ENCODE measurements around the gene ABCB10.
"Not testable (repeated sequence)": the region's sequence is repeated elsewhere in the genome, so short reads cannot be mapped to it uniquely, and the experiment has no call there.

ABCB10 gene

DNA sequence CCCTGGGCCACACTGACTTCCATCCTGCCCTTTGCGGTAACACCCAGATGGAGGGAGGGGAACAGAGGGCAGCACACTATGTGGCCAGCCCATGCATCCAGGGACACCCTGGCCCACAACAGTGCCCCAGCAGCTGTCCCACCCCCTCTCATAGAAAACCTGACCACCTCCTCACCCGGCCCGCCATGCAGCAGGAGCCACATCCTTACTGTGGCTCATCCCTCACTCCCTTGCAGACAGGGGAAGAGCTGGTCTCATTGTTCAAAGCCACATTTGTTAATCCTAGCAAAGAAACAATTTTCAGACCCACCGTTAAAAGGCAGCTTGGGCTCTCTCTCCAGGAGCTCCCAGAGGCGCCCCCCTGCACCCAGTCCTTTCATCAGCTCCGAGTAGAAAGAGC lies 27.2 kb downstream of the ABCB10 start:
- no peak for FAIRE-seq

DNA sequence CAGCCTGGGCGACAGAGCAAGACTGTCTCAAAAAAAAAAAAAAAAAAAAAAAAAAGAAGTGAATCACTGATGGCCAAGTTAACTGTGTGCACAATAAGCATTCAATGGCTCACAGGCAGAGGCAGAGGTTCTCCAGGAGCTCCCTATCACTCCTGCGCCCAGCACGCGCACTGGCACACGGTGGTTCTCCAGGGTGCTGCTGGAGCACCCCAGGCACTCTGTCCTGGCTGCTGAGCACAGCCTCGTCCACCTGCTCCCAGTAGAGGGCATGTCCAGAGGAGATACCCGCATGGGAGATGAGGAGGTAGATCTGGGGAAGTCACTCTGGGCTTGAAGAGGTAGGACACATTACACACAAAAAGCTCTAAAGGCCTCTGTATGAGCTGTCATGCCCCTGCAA lies 28.9 kb downstream of the ABCB10 start:
- no peak for FAIRE-seq

DNA sequence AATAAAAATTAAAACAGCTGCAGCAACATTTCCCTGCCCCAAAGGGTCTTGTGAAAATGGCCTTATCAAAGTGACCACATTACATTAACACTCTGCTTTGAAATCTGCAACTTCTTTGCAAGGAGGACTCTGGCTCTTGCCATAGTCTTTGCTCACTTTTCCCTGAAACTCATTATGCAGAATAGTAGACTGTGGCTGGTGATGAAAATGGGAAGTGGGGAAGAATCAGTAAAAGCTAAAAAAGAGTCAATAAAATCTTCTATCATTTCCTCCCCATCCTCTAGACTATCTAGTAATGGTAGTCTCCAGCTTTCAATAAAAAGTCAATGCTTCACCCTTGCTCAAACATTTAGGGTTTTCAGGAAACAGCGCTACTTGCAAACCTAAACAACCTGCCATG lies 31.8 kb downstream of the ABCB10 start:
- FAIRE-seq: no peak

DNA sequence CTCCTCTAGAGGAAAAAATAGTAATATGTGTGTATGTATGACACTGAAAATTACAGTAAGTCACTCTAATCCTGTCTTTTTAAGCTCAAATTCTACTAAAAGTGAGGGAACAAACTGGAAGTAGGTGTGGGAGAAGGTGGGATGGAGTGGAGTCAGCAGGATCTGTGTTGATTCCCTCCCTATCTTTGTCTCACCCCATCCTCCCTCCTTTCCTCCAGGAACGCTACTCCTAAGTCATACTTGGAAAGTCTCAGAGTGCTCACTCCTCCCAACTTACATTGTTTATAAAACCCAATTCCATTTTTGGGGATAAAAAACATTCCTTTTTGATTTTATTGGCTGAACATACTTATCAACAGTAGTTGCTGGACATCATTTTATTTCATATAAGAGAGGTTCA lies 35.5 kb downstream of the ABCB10 start:
- no peak for FAIRE-seq

DNA sequence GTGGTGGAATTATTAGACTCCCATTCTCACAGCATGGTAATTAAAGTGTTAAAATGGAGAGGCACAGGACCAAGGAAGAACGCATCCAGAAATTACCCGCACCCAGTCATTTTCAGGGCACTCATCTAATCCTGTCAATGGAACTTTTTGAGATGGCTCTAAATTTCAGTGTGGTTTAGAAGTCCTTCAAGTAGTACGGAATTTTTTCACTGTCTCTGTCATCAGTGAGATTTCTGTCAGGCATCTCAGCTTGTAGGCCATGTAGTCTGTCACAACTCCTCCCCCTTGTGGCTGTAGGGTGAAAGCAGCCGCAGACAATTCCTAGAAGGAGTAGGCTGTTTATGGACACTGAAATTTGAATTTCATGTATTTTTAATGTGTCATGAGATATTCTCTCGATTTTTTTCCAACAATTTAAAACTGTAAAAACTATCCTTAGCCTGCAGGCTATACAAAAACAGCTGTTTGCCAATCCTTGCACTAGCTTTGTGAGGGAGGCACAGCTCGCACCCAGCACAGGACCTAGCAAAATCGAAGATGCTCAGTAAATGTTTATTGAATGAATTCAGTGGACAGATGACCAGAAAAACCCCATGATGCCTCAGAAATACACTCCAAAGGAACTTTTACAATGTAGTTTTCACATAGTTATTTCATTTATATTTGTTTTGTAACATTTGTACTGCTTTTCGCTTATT lies 43.8 kb downstream of the ABCB10 start:
- FAIRE-seq: peak; percentile 72

DNA sequence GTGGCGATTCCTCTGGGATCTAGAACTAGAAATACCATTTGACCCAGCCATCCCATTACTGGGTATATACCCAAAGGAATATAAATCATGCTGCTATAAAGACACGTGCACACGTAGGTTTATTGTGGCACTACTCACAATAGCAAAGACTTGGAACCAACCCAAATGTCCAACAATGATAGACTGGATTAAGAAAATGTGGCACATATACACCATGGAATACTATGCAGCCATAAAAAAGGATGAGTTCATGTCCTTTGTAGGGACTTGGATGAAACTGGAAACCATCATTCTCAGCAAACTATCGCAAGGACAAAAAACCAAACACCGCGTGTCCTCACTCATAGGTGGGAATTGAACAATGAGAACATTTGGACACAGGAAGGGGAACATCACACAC lies 46.9 kb downstream of the ABCB10 start:
- not testable (repeated sequence) for FAIRE-seq

DNA sequence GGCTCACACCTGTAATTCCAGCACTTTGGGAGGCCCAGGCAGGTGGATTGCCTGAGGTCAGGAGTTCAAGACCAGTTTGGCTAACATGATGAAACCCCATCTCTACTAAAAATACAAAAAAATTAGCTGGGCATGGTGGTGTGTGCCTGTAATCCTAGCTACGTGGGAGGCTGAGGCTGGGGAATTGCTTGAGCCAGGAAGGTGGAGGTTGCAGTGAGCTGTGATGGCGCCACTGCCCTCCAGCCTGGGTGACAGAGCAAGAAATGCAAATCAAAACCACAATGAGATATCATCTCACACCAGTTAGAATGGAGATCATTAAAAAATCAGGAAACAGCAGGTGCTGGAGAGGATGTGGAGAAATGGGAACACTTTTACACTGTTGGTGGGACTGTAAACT lies 47.3 kb downstream of the ABCB10 start:
- not testable (repeated sequence) for FAIRE-seq

DNA sequence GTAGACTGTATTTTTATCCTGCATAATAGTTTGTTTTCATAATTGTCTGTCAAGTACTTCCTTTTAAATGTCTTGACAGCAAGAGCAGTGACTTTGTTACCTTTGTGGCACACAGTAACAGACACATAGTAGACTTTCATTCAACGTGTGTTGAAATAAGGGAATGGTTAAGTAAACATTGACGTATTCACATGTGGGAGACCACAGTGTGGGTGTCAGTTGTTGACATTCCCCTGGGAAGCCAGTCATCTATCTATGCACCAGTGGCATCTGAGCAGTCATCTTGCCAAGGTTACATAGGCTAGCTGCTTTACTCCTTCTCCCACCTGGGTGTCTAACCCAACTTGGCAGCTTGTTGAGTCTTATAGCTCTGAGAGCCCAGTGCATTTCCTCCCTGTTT lies 48.9 kb downstream of the ABCB10 start:
- no peak for FAIRE-seq

DNA sequence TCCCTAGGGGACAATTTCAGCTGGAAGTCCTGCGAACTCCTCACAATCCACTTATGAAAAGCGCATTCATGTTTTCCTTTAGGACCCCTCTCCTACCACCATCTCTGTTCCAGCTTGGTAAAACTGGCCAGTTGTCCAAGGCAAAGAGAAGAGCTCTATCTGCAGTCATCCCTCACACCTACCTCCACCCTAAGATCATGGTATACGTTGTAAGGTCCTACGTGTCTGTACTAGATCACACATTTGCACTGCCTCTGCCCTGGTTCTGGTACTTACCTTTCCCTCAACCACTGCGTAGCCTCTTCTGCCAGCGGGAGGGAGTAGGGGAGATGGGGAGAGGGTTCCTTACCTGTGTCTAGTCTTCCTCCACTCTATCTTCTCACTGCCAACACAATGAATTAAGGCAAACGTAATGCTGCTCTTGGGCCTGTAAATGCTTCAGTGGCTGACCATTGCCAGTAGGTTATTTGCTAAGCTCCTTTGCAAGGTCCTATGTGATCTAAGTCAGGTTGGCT lies 49.6 kb downstream of the ABCB10 start:
- FAIRE-seq: no peak

DNA sequence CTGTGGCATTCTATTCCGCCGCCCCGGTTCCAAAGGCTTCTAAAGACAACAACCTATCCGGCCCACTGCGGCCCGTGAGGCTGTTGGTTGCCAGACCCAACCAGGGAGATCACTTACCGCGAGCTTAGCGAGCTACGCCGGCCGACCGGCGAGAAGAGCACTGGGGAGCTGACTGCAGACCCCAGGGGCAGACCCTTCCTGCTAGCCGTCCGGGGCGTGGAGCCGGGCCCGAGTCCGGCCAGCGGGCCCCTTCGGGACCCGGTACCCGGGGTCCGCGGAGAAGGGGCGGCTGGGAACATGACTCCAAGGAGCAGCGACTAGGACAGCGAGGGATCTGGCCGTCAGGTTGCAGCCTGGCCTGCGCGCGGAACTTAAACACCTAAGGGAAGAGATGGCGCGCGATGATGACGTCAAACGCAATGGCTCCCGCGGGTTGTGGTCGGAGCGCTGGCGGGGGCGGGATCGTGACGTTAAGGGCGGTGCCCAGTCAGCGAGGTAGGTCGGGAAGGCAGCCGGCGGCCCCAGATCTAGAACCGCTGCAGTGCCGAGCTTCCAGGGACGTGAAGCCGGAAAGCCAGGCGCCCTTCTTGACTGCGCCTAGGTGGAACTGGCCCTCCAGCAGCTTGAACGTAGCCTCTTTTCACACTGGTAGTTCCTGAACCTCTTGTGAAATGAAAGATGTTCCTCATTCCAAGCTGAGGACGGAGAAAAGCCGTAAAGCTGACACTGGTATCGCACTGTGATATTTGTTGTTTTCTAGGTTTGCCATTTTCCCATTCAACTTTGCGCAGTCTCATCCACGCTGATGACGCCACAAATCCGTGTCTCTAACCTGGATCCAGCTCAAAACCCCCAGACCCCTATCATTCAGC lies 50.3 kb downstream of the ABCB10 start, which contains the start of gene NUP133:
TSS of gene NUP133 (minus strand) at position 391 of the 872 bp plus-strand sequence. CDS start at position 299, 92 bp downstream.
- peak; percentile 67 for FAIRE-seq

DNA sequence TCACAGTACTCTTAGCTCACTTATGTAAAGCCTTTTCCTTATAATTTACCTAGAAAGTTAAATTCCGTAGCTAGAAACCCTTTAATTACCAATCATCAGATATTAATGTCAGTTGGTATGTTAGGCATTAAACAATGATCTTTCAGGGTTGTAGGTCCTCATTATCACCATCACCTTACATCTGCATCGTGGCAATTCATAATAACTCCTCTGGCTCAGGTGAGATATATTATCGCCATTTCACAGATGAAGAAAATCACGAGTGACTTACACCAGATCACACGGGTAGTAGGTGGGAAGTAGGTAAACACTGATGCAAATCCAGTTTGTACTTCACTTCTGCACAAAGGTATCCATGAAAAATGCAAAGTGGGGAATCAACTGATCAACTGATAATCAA lies 51.0 kb downstream of the ABCB10 start:
- FAIRE-seq: no peak

DNA sequence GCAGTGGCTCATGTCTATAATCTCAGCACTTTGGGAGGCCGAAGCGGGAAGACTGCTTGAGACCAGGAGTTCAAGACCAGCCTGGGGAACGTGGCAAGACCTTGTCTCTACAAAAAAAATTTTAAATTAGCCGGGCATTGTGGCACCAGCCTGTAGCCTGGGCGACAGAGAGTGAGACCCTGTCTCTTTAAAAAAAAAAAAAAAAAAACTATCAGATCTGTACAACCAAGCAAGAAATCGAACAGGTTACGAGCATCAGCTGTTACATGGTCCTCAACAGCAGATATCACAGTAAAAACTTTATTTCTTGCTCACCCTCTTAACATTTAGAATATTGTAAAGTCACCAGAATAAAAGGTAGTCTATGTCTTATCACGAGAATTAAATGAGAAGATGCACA lies 51.9 kb downstream of the ABCB10 start:
- FAIRE-seq: no peak

DNA sequence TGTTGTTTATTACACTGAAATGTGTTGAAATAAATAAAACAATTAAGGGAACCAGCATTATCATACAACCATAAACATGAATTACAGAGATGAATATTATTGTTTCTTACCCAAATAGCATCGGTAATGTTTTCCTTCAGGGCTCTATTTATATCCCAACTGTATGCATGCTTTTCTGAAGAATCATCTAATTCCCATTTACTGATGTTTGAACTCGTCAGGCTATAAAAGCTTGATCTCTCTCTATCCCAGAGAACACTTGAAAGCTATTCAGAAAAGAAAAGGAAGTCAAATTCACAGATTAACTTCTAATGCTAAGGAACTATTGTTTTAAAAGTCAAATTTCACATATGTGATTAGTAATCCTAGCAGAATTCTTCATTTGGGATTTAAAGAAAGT lies 62.7 kb downstream of the ABCB10 start:
- FAIRE-seq: no peak

DNA sequence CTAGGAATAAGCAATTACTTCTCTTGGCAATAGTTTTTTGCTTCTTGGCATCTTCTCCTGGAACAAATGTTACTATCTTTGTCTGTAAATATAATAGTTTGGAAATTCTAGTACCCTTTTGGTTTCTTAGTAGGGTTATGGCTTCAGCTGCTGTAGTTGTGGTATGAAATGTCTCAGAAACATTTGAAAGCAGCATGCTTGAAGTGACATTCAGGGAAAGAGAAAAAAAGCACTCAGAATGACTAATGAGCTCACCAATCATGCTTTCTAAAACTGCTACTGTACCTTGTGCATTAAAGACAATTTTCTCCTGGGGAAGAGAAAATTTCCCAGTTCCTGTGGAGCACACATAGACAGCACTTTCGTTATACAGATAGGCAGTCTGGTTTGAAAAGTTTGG lies 71.3 kb downstream of the ABCB10 start:
- no peak for FAIRE-seq

DNA sequence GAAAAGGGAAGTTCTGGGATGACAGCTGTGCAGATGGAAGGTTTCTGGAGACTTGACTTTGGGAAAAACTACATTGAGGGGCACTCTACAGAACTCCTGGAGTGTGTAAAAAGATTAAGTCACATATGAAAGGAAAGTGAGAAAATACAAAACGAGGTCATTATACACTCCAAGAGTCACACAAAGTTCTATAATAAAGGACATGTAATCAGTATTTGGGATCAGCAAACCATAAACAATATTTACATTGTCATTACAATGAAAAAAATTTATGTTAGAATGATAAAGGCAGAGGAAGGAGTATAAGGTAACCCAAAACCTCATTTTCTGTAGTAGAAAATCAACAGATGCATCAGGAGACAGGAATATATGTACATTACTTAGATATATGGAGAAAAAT lies 73.2 kb downstream of the ABCB10 start:
- FAIRE-seq: no peak

DNA sequence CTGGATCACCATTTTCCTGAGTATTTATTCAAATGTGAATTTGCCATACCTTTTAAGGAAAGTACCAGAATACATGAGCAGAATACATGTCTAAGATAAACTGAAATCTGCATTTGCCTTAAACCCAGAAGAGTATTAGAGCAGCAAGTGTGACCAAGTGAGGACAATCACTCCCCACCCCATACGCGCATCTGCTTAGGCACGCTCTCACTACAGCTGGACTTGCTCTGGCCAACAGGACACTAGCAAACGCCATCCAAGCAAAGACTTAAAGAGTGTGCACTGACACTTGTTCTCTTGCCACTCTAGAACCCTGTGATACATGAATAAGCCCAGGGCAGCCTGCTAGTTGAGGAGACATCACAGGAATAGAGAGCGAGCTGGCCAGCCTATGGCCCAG lies 76.0 kb downstream of the ABCB10 start:
- no peak for FAIRE-seq

DNA sequence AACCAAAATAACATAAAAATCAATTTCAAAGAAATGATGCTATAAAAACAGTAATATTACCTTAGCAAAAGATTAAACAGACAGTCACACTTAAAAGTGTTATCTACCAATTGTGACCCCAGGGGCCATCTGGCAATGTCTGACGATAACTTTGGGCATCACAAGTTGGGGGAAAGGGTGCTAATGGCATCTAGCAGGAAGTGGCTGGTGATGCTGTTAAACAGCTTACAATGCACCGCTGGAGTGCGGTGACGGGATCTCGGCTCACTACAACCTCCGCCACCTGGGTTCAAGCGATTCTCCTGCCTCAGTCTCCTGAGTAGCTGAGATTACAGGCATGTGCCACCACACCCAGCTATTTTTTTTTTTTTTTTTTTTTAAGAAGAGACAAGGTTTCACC lies 78.0 kb downstream of the ABCB10 start:
- FAIRE-seq: no peak

DNA sequence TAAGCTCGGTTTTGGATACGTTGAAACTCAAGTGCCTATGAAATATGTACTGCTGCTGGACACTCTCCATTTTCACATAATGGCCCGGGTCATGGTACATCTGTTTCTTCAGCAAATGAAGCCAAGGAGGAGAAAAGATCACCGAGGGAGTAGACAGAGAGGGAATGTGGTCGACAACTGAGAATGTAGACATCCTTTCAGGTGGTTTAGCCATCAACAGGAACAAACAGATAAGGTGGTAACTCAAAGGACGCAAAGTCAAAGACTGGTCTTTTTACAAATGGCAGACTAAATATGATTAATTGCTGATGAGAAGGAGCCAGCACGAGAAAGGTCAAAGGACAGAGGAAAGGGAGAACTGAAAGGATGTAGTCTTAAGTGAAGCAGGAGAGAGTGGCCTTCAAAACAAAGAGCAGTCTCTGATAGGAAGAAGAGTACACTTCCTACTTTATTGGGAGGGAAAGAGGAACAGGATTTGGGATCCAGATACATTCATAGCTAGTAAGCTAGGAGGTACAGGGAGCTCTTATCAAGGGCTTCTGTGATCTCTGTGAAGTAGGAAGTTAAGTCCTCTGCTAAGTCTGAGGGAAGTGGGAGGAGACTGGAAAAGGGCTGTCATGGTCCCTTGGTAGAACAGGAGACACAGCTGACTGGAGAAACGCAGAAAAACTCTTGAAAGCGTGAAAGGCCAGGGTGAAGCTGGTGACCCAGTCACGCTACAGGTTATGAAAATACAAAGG lies 78.7 kb downstream of the ABCB10 start:
- FAIRE-seq: no peak

DNA sequence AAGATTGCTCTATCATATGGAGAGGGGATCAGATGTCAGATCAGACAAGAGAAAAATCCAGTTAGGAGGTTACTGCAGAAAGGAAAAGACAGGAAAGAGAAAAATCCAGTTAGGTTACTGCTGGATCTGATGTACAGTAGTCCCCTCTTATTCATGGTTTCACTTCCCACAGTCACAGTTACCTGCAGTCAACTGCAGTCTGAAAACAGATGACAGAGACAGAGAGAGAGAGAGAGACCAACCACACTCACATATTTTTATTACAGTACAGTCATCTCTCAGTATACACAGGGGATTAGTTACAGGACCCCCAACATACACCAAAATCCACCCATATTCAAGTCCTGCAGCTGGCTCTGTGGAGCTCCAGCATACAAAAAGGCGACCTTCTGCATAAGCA lies 79.7 kb downstream of the ABCB10 start:
- no peak for FAIRE-seq

DNA sequence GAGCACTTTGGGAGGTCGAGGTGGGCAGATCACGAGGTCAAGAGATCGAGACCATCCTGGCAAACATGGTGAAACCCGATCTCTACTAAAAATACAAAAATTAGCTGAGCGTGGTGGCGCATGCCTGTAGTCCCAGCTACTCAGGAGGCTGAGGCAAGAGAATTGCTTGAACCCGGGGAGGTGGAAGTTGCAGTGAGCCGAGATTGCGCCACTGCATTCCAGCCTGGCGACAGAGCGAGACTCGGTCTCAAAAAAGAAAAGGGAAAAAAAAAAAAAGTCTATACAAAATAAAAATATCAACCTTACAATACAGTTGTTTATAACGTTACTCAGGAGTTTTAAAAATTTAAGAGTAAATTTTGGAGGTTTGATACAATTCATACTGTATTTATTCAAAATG lies 82.6 kb downstream of the ABCB10 start:
- FAIRE-seq: not testable (repeated sequence)

DNA sequence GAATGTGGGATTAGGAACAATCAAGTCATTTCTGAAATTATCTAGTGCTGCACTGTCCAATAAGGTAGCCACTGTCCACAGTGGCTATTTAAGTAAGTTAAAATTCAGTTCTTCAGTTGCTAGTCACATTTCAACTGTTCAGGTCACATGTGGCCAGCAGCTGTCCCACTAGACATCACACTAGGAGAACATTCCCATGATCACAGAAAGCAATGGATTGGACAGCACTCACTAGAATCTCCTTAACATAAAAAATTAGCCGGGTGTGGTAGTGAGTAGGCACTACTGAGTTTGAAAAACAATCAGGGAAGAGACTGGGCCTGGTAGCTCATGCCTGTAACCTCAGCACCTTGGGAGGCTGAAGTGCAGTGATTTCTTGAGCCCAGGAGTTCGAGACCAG lies 84.0 kb downstream of the ABCB10 start:
- FAIRE-seq: no peak

DNA sequence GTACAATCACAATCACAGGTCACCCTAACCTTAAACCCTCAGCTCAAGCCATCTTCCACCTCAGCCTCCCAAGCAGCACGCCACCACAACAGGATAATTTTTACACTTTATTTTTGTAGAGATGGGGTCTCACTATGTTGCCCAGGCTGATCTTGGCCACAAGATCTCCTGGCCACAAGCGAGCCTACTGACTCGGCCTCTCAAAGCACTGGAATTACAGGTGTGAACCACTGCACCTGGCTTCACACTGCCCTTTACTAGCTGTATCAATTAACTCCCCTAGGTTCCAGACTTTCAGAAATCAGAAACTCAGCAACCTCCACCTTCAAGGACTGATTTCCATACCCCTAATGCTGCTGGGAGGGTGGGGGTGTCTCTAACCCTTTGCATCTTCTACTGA lies 87.3 kb downstream of the ABCB10 start:
- FAIRE-seq: no peak

DNA sequence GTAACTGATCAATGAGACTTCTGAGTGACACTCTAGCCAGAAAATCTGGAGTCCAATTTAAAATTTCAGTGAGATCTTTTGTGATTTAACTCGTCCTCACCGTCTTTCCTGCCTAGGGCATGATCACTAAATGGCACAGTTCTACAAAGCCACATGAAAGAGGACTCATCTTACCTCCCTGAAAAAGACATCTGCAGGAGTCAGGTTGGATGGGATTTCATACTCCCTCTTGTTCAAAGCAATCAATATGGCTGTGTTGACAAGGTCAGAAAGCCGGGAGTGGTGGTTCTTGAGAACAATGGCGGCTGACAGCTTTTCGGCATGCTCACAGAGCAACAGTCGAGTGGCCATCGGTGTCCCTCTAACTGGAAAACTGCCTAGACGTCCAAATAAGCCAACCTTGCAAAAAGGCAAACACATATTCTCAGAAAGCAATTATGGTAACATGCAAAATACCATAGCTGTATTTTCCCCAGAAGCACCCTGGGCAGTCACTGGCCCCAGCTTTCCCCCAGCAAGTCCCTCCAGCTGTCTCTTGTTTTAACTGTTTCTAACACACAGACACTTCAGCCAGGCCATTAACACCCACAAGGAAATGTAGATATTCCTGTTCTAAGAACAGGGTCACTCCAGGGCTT lies 88.0 kb downstream of the ABCB10 start:
- FAIRE-seq: no peak
